Testis (tissue), 3 donors: ENCODE measurements around the gene CA5B. TPM values are rescaled to one million over a fixed set of nuclear protein-coding genes. Genes with fewer than 3 reads are reported as not detected.
A peak's percentile ranks its signal among the peaks of the same experiment; 100 is the strongest.

Source experiments
- DNase-seq: peaks from one replicate; pipeline ENCODE4 v3.0.0-alpha.2; 2019
- H3K27ac ChIP-seq, 2 donors: fragments of 200-600 bp; sonication (generic); one replicate each; pipeline ENCODE4 v1.5.1; 2019
- H3K27me3 ChIP-seq: fragments of 200-600 bp; sonication (generic); one replicate; pipeline ENCODE4 v1.5.1; 2019
- H3K36me3 ChIP-seq: fragments of 200-600 bp; sonication (generic); one replicate; pipeline ENCODE4 v1.5.1; 2017; ENCODE audit warnings: low read depth; ENCODE audit errors: missing control alignments
- H3K4me1 ChIP-seq: fragments of 200-600 bp; sonication (generic); one replicate; pipeline ENCODE4 v1.5.1; 2019
- H3K4me3 ChIP-seq, 2 donors: fragments of 200-600 bp; sonication (generic); one replicate each; pipeline ENCODE4 v1.5.1; 2017 to 2019
- H3K9me3 ChIP-seq: fragments of 200-600 bp; sonication (generic); one replicate; pipeline ENCODE4 v1.5.1; 2017
- CTCF ChIP-seq, 3 experiments: fragments of 450-650 bp in 2 of 3; fragments of 200-600 bp in 1 of 3; sonication (generic) in 1 of 3; IDR thresholded peaks; one replicate each; pipeline ENCODE4 v1.5.1; 2016 to 2019; ENCODE audit warnings: antibody characterized with exemption in 3 of 3, mild to moderate bottlenecking in 2 of 3, moderate library complexity in 1 of 3
- POLR2A ChIP-seq: fragments of 450-650 bp; IDR thresholded peaks from one replicate; pipeline ENCODE4 v1.6.1; 2017; ENCODE audit warnings: antibody characterized with exemption, mild to moderate bottlenecking, moderate library complexity
- WGBS, 2 donors: methylation state at CpG; one replicate each; pipeline ENCODE4 v1.1.5; 2018; 5-methylcytosine and 5-hydroxymethylcytosine counted together
- intact Hi-C: fragments of 100-400 bp; cut with DNase I; formaldehyde crosslinking; loops from one replicate; pipeline ENCODE4 v1.15.1; 2023; ENCODE audit warnings: low total_unique reads
- polyA plus RNA-seq: library from polyadenylated mRNA; stranded (reverse); fragments of 350-450 nt; fragmentation: Illumina TruSeq; extraction: RNeasy Lipid Tissue Mini Kit (QIAGEN cat#74804); gene quantifications from one replicate; pipeline ENCODE4 v1.2.3, GENCODE V29; 2014; ENCODE audit warnings: low read depth, low replicate concordance; ENCODE audit not compliant: insufficient read depth
- total RNA-seq, 2 donors: library from RNA; depleted of rRNA; stranded (reverse); fragments of >200 nt; gene quantifications; one replicate each; pipeline ENCODE4 v1.2.3, GENCODE V29; 2016

The CA5B gene
- total and polyA plus RNA-seq, 3 donors from 2014 or later: 25.1 to 53.1 (median 45.5) TPM

DNA sequence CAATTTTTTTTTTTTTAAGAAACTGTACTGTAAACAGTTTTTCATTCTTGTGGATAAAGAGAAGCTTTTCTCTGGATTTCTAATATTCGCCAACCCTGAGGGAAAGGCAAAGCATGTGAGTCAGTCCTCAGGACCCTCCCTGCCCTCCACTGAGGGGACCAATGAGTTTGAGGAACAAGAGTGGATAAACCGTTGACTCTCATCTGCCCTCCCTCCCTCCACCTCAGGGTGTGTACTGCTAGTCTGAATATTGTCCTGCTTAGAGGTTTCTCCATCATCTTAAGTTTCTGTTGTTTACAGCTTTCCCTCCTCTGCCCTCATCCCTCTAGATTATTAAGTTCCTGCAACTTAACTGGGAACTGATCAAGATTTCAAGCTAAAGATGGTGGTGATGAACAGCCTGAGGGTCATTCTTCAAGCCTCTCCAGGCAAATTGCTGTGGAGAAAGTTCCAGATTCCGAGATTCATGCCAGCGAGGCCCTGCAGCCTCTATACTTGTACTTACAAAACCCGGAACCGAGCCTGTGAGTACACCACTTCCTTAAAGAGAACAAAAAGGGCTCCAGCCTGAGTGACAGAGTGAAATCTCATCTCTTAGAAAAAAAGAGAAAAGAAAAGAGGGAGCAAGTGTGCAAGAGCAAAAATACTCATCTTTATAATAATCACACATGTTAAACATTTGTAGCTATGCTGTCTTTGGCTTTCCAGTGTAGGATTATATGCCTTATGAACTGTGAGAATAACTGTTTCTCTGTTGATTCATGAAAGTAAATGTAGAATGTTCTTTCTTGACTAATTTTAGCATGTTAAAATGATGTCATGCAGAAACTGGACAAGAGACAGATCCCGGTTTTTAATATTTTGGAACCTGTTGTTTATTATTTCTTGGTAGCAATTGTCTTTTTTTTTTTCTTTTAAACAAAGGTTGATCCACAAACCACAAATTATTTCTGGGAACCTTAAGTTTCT, 11.9 kb downstream of the CA5B start:
- Histone ChIP-seq H3K36me3 (no peaks in the 10 kb centered on the region), H3K27ac (peak overlapping the region in 1 of 2 donors; percentile 62), H3K4me3 (no peak overlapping the region), H3K9me3 (no peaks in the 10 kb centered on the region), H3K27me3 (no peaks in the 10 kb centered on the region), H3K4me1 (peaks cover 4% of the 10 kb centered on the region)
- DNase-seq: peak; percentile 30
- intact Hi-C loops: no loop called here
- TF ChIP-seq POLR2A (no peak), CTCF (IDR thresholded peaks at IDR 0.05) (no peak)
- WGBS, 2 donors: 51 to 58% methylated on average over 6 to 7 of the region's 7 CpGs

GRCh38 chrX:15750611-15751154, 12.6 kb downstream of the CA5B start:
- intact Hi-C loops: no loop called here
- Histone ChIP-seq H3K27ac (peak overlapping the region in 1 of 2 donors; percentile 62), H3K4me1 (peaks cover 4% of the 10 kb centered on the region), H3K36me3 (no peaks in the 10 kb centered on the region), H3K9me3 (no peaks in the 10 kb centered on the region), H3K27me3 (no peaks in the 10 kb centered on the region), H3K4me3 (no peak overlapping the region)
- WGBS, 2 donors: 44 to 50% methylated on average over 1 to 5 of the region's 5 CpGs
- DNase-seq: no peak
- TF ChIP-seq CTCF (IDR thresholded peaks at IDR 0.05): no peak
- no peak for TF ChIP-seq POLR2A

GRCh38 chrX:15751155-15751819, 13.2 kb downstream of the CA5B start:
- H3K9me3 ChIP-seq: no peaks in the 10 kb centered on the region
- H3K4me1 ChIP-seq: peaks cover 4% of the 10 kb centered on the region
- TF ChIP-seq CTCF (IDR thresholded peaks at IDR 0.05): no peak
- no peak for TF ChIP-seq POLR2A
- no peak for DNase-seq
- intact Hi-C loops: no loop called here
- H3K4me3 ChIP-seq: no peak overlapping the region
- H3K27ac ChIP-seq: peak overlapping the region in 1 of 2 donors; percentile 62
- no peaks in the 10 kb centered on the region for H3K36me3 ChIP-seq
- no peaks in the 10 kb centered on the region for H3K27me3 ChIP-seq
- WGBS, 2 donors: 42% methylated on average over 4 of the region's 4 CpGs

DNA sequence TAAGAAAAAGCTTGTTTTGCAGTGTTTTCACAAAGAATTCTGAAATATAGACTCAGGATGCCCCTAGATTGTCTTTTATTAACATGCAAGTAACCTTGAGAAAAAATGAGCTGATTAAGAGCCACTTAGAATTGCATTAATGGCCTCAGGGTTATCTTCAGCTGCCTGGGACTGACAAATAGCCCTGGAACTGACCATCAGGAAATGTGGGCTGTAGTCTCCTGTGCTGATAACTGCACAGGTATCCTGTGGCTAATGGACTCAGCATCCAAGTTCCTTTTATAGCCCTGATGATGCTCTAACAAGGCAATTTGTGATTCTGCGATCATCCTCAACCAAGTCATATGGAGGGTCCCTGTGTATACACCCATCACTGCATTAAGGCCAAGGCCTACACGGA, 17.0 kb downstream of the CA5B start:
- DNase-seq: no peak
- no peak overlapping the region for H3K4me3 ChIP-seq
- WGBS, 2 donors: 74 to 86% methylated on average over 2 of the region's 2 CpGs

More for the DNA sequence above, 17.0 kb downstream of the CA5B start:
- intact Hi-C loops: no loop called here
- Histone ChIP-seq H3K4me1 (peaks cover 4% of the 10 kb centered on the region), H3K27ac (no peak overlapping the region), H3K27me3 (no peaks in the 10 kb centered on the region), H3K9me3 (no peaks in the 10 kb centered on the region), H3K36me3 (no peaks in the 10 kb centered on the region)
- TF ChIP-seq CTCF (IDR thresholded peaks at IDR 0.05) (no peak), POLR2A (no peak)
